CD1c-positive myeloid dendritic cell (primary cell): ENCODE data around the gene IFRD1.

Source experiments
- DNase-seq: peaks from one replicate; pipeline ENCODE4 v3.0.0-alpha.2; 2016; ENCODE audit errors: extremely low spot score

The IFRD1 gene

DNA sequence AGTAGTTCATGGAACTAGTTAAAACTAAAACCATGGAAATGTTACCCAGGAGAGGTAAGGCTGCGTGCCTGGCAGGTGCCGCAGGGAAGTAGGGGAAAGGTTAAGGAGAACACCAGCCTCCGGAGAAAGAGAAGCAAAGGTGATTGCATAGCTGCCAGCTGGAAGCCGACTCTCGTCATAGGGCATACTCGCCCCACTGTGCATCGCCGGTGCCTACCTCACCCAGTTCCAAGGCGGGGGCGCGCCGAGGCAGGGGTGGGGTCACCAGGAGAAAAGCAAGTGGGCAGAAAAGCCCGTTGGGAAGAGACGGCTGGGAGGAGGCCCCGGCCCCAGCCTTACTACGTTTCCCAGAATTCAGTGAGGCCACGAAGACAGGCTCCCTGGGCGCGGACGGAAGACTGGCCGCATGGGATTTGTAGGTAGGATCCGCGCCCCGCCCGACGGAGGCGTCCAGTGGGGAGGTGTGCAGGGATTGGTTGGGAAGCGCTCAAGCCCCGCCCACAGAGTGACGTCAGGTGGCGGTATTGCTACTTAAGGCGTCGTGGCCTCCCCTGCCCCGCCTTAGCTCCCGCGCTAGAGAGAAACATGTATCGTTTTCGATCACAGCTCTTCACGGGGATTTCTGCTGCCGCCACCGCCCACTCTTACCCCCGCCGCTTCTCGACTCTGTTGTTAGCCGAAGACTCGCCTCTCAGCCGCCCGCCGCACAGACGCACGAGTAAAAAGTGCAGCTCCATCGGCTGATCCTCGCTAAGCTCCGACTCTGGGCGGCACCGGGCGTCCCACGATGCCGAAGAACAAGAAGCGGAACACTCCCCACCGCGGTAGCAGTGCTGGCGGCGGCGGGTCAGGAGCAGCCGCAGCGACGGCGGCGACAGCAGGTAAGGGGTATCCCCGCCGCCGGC, at the start of gene IFRD1:
Gene IFRD1, plus strand, starts transcription at position 559 of the 905 bp plus-strand sequence. Its CDS starts 229 bp downstream, at position 788.
- DNase-seq = peak; percentile 99

GRCh38 chr7:112404321-112404720, 45.9 kb upstream of the IFRD1 start:
- no peak for DNase-seq

- no peak for DNase-seq
Observed at GRCh38 chr7:112405286-112405685, 45.0 kb upstream of the IFRD1 start.

DNA sequence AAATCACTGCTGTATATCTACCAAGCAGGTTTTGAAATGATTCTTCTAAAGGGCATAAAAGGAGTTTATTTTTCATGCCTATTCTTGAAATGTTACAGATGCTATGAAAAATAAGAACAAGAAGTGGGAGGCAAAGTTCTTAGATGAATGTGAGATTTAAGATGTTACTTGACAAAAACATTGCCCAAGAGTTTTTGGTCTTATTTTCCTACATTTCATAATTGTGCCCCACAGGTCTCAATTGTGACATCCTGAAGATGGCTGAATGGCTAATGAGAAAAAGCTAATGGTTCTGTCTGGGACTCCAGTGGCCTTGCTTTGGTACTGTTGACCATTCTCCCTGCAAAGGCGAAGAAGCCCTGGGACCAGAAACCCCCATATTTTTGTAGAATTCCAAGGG, 43.0 kb upstream of the IFRD1 start:
- no peak for DNase-seq

DNA sequence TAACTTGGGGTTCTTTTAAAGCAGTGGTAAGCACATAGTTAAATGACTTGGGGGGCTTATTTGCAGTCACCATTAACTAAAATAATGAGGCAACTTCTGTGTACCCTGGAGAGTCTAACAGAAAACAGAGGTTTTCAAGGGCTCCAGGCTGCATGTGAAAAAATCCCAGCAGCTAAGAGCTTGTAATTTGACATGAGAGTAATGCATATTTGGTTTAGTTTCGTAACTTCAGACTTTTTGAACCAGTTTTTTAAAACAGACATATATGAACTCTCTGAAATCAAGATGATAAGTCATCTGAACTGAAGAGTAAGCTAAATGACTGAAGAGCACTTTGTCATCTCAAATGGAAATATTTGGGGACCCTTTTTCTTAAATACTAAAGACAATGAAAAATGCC, 40.2 kb upstream of the IFRD1 start:
- DNase-seq = no peak

GRCh38 chr7:112411186-112411795, 39.0 kb upstream of the IFRD1 start:
- no peak for DNase-seq

DNA sequence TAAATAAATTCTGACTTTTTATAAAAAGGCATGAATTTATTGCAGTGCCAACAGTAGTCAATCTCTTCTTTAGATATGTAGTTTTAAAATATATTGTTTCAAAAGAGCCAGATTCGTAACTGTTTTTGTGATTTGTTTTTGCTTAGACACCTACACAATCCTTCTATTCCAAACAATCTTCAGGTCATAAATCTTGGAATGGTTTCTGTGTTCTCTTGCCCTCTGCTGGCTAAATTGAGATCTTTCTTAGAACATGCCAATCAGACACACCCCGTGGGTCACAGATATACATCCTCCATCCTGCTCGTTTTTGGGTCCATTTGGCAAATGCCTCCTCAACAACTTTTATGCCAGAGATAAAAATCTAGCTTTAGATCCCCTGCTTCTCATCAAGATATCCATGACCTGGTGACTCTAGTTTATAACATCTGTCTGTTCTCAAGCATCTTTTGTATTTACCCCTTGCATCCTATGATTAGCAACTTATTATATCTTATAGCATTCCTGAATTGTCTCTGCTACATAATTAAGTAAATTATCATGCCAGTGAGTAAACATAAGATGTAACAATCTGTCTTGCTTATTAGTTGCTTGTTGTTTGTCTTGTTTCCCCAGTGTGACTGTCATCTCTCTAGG, 35.3 kb upstream of the IFRD1 start:
- DNase-seq = peak; percentile 42

GRCh38 chr7:112416127-112416526, 34.1 kb upstream of the IFRD1 start:
- DNase-seq = no peak

DNA sequence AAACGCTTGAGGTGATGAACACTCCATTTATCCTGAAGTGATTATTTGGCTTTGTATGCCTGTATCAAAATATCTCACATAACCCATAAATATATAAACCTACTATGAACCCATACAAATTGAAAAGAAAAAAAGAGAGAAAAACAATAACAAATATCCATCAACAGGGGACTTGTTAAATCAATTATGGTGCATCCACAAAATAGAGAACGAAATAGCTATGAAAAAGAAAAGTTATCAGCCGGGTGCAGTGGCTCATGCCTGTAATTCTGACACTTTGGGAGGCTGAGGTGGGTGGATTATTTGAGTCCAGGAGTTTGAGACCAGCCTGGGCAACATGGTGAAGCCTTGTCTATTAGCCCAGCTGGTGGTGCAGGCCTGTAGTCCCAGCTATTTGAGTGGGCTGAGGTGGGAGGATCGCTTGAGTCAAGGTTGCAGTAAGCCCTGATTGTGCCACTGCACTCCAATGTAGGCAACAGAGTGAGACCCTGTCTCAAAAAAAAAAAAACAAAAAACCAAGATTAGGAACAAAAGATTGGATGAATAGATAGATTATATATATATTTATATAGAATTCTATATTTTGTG, 30.6 kb upstream of the IFRD1 start:
- no peak for DNase-seq

DNA sequence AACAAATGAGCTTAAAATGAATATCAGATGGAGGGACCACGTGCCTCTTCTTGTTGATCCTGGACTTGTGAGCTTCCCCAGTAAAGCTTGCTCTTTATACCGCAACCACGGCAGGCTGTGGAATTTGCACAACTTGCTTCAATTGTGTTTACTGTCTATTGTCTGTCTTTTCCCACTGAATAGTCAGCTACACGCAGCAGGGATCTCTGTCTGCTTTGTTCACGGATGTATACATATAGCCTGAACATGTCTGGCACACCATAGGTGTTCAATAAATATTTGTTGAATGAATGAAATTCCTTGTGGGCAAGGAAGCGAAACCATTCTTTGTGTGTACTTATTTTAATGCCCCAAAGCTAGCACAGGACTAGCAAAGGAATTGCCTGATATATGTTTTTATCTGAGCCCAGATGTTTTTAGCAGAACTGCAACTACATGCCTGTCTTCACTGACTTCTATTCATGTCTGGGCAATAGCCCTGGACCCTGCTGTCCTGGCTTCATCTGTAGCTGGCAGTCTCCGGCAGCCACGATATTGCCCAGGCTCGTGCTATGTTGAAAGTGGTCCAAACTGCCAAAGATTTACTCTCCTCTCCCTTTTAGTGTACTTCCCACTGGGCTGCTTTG, 29.9 kb upstream of the IFRD1 start:
- DNase-seq = no peak

DNA sequence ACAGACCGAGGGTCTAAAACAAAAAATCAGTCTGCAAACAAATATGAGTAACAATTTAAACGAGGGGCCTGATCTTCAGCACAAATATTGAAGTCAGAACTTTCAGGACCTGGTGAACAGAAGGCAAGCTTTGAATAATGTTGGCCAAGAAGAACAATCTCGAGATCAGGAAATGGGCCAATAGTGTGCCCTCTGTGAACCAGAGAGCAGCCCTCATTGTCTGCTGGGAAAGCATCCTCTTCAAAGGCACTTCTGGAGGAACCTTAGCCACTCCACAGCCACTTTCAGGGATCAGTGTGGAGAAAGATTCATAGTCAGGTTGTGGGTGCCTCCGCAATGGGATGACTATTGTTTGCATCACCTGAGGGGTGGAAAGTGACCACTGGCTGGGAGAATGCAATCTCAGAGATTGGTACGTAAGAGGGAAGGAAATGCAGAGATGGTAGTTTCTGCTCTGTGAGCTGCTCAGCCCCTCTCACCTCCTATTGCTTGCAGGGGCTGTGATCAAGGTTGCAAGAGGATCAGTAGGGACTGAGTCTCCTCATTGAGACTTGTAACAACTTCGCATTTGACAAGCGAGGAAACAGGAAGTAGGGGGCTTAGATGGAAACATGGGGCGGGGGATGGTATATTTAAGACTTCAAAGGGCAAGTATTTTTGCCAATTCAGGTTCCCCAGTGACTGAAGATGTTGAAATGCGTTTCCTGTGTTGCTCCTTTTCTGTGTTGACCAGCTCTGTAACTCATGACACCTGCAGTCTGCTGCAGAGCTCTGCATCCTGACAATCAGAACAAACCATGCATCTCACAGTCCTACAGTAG, 28.4 kb upstream of the IFRD1 start:
- peak; percentile 25 for DNase-seq

- peak; percentile 31 for DNase-seq
Observed at GRCh38 chr7:112422842-112423496, 27.3 kb upstream of the IFRD1 start.

- DNase-seq = no peak
Observed at GRCh38 chr7:112423987-112424386, 26.3 kb upstream of the IFRD1 start.

- no peak for DNase-seq
Observed at GRCh38 chr7:112427984-112428383, 22.3 kb upstream of the IFRD1 start.

GRCh38 chr7:112428715-112429114, 21.5 kb upstream of the IFRD1 start:
- DNase-seq = no peak

GRCh38 chr7:112430649-112431048, 19.6 kb upstream of the IFRD1 start:
- DNase-seq = no peak

DNA sequence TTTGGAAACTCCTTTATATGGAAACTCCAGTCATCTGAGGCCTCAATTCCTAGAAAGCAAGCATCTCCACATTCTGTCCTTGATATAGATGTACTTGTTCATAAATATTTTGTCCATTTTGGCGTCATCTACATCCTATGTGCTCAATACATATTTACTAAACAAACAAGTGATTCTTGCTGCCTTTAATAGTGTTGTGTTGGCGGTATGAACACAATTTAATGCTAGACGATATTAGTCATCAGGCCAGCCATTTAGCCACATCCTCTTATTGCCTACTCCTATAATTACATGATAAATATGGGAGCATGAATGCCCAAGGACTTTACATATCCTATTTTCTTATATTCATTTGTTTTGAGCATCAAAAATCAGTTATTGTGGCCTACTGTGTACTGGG, 18.5 kb upstream of the IFRD1 start:
- DNase-seq = no peak

DNA sequence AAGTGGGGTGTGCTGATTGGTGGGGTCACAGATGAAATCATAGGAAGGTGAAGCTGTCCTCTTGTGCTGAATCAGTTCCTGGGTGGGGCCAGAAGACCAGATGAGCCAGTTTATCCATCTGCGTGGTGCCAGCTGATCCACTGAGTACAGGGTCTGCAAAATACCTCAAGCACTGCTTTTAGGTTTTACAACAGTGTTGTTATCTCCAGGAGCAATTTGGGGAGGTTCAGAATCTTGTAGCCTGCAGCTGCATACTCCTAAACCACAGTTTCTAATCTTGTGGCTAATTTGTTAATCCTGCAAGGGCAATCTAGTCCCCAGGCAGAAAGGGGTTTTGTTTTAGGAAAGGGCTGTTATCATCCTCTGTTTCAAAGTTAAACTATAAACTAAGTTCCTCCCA, 17.0 kb upstream of the IFRD1 start:
- DNase-seq = no peak

DNA sequence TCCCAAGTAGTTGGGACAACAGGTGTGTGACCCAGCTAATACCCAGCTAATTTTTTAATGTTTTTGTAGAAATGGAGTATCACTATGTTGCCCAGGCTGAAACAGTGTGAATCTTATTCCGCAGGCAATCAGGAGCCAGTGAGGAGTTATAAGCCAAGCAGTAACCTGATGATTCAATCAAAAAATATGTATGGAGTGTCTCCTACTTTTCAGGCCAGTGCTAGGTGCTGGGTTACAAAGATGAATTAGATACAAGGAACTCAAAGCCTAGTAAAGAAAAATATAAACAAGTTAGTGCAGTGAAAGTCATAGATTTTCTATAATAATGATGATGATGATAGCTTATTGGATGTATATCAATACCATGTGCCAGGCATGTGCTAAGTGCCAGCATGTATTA, 13.2 kb upstream of the IFRD1 start:
- DNase-seq = no peak

- no peak for DNase-seq
Observed at GRCh38 chr7:112439476-112439875, 10.8 kb upstream of the IFRD1 start.

- DNase-seq = no peak
Observed at GRCh38 chr7:112442210-112442609, 8.1 kb upstream of the IFRD1 start.
